A549 (cell line): ENCODE results near the gene LYPD6.

Source experiments
- CBX2 ChIP-seq: fragments of 200-600 bp; sonication (generic); IDR thresholded peaks from 2 replicates; pipeline ENCODE4 v1.6.1; 2016; ENCODE audit warnings: low read depth, mild to moderate bottlenecking, borderline replicate concordance
- EHF ChIP-seq: fragments of 250-450 bp; sonication (Bioruptor Pico); IDR thresholded peaks from 2 replicates; pipeline ENCODE4 v1.5.0; 2020; ENCODE audit warnings: mild to moderate bottlenecking
- NR3C1 ChIP-seq: fragments of >200 bp; sonication (Bioruptor Twin); formaldehyde crosslinking; IDR thresholded peaks from 3 replicates; pipeline ENCODE4 v1.6.1; 2017
- RCOR1 ChIP-seq: fragments of 150-350 bp; IDR thresholded peaks from 2 replicates; pipeline ENCODE4 v1.6.1; 2014; ENCODE audit warnings: antibody characterized with exemption, low read length, low read depth
- TF ChIP-seq, protein P1 (sequence below): fragments of >200 bp; sonication (Bioruptor Twin); formaldehyde crosslinking; IDR thresholded peaks from 3 replicates; pipeline ENCODE4 v1.5.1; 2016
- TF ChIP-seq, protein P2 (sequence below): IDR thresholded peaks from 2 replicates; pipeline ENCODE4 v1.6.1; 2012; ENCODE audit warnings: low read depth, borderline replicate concordance
- TF ChIP-seq, protein P3 (sequence below): fragments of 200-600 bp; sonication (generic); IDR thresholded peaks from 2 replicates; pipeline ENCODE4 v1.6.1; 2016; ENCODE audit warnings: antibody characterized with exemption, mild to moderate bottlenecking, moderate library complexity

DNA sequence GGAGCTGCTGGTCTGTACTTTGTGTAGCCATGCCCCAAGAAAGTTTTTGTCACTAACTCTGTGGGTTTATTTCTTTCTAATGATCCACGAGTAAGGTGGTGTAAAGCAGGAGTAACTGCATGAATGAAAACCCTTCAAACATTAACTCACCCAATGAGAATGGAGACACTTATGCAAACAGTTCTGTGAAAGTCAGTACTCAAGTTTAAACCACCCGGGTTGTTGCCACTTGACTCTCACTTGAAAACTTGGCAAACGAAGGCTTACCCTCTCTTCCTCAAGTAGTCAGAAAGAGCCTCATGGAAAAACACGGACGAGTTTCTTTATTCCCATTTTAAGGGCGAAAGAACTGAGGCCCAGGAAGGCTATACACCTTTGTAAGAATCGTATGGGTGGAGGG lies 139.7 kb downstream of the LYPD6 start:
- TF ChIP-seq, protein P1, sequence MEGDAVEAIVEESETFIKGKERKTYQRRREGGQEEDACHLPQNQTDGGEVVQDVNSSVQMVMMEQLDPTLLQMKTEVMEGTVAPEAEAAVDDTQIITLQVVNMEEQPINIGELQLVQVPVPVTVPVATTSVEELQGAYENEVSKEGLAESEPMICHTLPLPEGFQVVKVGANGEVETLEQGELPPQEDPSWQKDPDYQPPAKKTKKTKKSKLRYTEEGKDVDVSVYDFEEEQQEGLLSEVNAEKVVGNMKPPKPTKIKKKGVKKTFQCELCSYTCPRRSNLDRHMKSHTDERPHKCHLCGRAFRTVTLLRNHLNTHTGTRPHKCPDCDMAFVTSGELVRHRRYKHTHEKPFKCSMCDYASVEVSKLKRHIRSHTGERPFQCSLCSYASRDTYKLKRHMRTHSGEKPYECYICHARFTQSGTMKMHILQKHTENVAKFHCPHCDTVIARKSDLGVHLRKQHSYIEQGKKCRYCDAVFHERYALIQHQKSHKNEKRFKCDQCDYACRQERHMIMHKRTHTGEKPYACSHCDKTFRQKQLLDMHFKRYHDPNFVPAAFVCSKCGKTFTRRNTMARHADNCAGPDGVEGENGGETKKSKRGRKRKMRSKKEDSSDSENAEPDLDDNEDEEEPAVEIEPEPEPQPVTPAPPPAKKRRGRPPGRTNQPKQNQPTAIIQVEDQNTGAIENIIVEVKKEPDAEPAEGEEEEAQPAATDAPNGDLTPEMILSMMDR = no peak
- TF ChIP-seq EHF (CRISPR knock-in tag) (no peak), RCOR1 (no peak), CBX2 (no peak), NR3C1 (no peak)
- TF ChIP-seq, protein P2, sequence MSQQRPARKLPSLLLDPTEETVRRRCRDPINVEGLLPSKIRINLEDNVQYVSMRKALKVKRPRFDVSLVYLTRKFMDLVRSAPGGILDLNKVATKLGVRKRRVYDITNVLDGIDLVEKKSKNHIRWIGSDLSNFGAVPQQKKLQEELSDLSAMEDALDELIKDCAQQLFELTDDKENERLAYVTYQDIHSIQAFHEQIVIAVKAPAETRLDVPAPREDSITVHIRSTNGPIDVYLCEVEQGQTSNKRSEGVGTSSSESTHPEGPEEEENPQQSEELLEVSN = no peak
- TF ChIP-seq, protein P3, sequence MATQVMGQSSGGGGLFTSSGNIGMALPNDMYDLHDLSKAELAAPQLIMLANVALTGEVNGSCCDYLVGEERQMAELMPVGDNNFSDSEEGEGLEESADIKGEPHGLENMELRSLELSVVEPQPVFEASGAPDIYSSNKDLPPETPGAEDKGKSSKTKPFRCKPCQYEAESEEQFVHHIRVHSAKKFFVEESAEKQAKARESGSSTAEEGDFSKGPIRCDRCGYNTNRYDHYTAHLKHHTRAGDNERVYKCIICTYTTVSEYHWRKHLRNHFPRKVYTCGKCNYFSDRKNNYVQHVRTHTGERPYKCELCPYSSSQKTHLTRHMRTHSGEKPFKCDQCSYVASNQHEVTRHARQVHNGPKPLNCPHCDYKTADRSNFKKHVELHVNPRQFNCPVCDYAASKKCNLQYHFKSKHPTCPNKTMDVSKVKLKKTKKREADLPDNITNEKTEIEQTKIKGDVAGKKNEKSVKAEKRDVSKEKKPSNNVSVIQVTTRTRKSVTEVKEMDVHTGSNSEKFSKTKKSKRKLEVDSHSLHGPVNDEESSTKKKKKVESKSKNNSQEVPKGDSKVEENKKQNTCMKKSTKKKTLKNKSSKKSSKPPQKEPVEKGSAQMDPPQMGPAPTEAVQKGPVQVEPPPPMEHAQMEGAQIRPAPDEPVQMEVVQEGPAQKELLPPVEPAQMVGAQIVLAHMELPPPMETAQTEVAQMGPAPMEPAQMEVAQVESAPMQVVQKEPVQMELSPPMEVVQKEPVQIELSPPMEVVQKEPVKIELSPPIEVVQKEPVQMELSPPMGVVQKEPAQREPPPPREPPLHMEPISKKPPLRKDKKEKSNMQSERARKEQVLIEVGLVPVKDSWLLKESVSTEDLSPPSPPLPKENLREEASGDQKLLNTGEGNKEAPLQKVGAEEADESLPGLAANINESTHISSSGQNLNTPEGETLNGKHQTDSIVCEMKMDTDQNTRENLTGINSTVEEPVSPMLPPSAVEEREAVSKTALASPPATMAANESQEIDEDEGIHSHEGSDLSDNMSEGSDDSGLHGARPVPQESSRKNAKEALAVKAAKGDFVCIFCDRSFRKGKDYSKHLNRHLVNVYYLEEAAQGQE = no peak
